Upper lobe of right lung (tissue), 1 donor: ENCODE data around the gene TULP1. TPM values are rescaled to one million over a fixed set of nuclear protein-coding genes. Genes with fewer than 3 reads are reported as not detected.

Source experiments
- ATAC-seq: fragments of 200-7000 bp; cut with Tn5 transposase; one replicate; pipeline ENCODE4 v1.9.1; 2020; ENCODE audit warnings: mild to moderate bottlenecking, moderate library complexity
- DNase-seq: peaks from one replicate; pipeline ENCODE4 v3.0.0-alpha.2; 2020
- H3K27ac ChIP-seq: fragments of 200-600 bp; one replicate; pipeline ENCODE4 v1.8.0; 2022
- H3K27me3 ChIP-seq: fragments of 200-600 bp; one replicate; pipeline ENCODE4 v1.8.0; 2022; ENCODE audit warnings: mild to moderate bottlenecking
- H3K36me3 ChIP-seq: fragments of 200-600 bp; one replicate; pipeline ENCODE4 v1.8.0; 2022
- H3K4me1 ChIP-seq: fragments of 200-600 bp; one replicate; pipeline ENCODE4 v1.8.0; 2022
- H3K4me3 ChIP-seq: fragments of 200-600 bp; one replicate; pipeline ENCODE4 v1.8.0; 2022; ENCODE audit warnings: mild to moderate bottlenecking
- H3K9me3 ChIP-seq: fragments of 200-600 bp; one replicate; pipeline ENCODE4 v1.8.0; 2022
- CTCF ChIP-seq: fragments of 200-600 bp; IDR thresholded peaks from one replicate; pipeline ENCODE4 v1.8.0; 2022; ENCODE audit warnings: antibody characterized with exemption
- intact Hi-C: fragments of 100-400 bp; cut with DNase I; formaldehyde crosslinking; loops from one replicate; pipeline ENCODE4 v1.11.0; 2022
- total RNA-seq: library from RNA; stranded (reverse); fragmentation: NEBNext Ultra II Directional; extraction: Animal tissue kit (Norgen Biotek cat#: 25700); gene quantifications from one replicate; pipeline ENCODE4 v1.2.1, GENCODE V29; 2021
- donor health status: DM: no; HTN: yes; CAD: no; lungs with severe emphysema.

The TULP1 gene
- total RNA-seq, 1 donor from 2014 or later, result not detected

- intact Hi-C loops, result no loop called here
- no peaks in the 10 kb centered on the region for H3K36me3 ChIP-seq
- H3K9me3 ChIP-seq, result no peaks in the 10 kb centered on the region
- H3K27me3 ChIP-seq, result peaks cover 4% of the 10 kb centered on the region
- H3K4me3 ChIP-seq, result peak overlapping the region; percentile 66
- peak overlapping the region; percentile 94 for H3K27ac ChIP-seq
- H3K4me1 ChIP-seq, result peaks cover 29% of the 10 kb centered on the region
- DNase-seq (no peak), ATAC-seq (no peak)
- TF ChIP-seq CTCF, result no peak
Observed at GRCh38 chr6:35498422-35499067, 14.2 kb downstream of the TULP1 start.

DNA sequence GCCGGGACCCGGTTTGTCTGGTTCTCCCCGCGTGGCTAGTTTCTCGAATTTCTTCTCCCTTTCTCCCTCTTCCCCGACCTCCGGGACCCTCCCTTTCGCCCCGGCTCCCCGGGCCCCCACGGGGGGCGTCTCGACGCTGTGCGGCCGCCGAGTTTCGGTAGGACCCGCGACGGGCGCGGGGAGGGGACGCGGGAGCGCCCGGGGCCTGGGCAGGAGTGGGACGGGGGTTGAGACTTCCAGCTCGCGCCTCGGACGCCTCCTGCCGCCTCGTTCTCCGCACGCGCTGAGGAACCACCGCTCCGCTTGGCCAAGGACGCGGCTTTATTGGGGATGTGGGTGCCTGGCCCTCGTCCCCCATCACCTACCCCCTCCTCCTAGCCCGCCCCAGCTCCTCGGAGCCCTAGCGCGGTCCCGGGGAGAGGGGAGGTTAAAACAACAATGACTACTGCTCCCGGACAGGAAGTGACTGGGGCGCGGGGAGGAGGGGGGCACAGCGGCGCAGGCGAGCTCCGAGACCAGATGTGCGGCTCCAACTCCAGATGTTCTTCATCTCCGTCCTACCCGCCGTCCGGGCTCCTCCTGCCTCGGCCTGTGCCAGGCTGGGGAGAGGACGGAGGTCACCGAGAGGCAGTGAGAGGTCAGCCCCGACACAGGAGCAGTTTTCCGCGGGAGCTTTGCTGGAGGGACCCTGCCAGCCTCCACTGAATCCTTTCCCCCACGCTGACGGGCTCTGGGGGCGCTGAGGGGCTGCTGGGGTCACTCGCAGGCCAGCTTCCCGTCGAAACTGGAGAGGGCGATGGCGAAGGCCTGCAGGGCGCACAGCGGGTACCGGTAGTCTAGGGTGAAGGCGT is 14.9 kb downstream of the TULP1 start:
- intact Hi-C loops, result no loop called here

DNA sequence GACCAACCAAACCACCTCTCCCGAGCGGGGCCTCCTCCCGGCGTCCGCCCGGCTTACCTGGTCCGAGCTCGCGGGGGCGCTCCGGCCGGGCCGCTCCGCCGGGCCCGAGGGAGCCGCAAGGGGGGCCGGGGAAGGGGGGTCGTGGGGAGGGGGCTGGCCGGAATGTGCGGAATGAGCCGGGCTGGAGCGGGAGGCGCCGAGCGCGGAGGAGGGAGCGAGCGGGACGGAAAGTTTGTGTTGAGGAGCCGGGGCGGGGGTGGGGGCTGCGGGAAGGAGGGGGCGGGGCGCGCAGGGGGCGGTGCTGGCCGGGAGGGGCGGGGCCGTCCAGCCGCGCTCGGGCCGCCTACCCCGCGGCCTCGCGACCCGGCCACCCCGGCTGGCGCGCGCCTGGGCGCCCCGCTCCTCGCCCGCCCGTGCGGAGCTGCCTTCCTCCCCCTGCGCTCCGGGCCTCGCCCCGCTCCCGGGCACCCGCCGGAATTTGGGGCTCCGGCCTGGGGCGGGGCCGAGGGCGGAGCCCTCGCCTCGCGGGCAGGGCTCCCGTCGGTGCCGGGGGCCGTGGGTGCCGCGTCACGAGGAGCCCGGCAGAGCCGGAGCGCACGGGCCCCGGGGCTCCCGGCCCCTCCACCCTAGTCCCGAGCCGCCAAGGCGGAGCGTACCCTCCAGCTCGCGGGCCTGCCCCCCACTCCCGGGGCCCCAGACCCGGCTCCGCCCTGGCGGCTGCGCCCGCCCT is 15.7 kb downstream of the TULP1 start, which contains the start of gene TEAD3:
Gene TEAD3 (minus strand): TSS at position 239 of the 730 bp plus-strand sequence.
- Histone ChIP-seq H3K4me3 (peak within 1 kb of the TSS; percentile 66), H3K36me3 (no peaks in the 10 kb centered on the region), H3K27ac (peak within 1 kb of the TSS; percentile 94), H3K4me1 (peaks cover 40% of the 10 kb centered on the region), H3K27me3 (peaks cover 4% of the 10 kb centered on the region), H3K9me3 (no peaks in the 10 kb centered on the region)
- peak; percentile 78 for ATAC-seq
- peak; percentile 90 for DNase-seq
- no peak for TF ChIP-seq CTCF
- intact Hi-C loops, result no loop called here

More for the DNA sequence above, 14.9 kb downstream of the TULP1 start:
- Histone ChIP-seq H3K4me3 (peak overlapping the region; percentile 66), H3K4me1 (peaks cover 32% of the 10 kb centered on the region), H3K27ac (peak overlapping the region; percentile 94), H3K27me3 (peaks cover 4% of the 10 kb centered on the region), H3K36me3 (no peaks in the 10 kb centered on the region), H3K9me3 (no peaks in the 10 kb centered on the region)
- ATAC-seq (peak; percentile 43), DNase-seq (peak; percentile 85)
- TF ChIP-seq CTCF, result no peak

DNA sequence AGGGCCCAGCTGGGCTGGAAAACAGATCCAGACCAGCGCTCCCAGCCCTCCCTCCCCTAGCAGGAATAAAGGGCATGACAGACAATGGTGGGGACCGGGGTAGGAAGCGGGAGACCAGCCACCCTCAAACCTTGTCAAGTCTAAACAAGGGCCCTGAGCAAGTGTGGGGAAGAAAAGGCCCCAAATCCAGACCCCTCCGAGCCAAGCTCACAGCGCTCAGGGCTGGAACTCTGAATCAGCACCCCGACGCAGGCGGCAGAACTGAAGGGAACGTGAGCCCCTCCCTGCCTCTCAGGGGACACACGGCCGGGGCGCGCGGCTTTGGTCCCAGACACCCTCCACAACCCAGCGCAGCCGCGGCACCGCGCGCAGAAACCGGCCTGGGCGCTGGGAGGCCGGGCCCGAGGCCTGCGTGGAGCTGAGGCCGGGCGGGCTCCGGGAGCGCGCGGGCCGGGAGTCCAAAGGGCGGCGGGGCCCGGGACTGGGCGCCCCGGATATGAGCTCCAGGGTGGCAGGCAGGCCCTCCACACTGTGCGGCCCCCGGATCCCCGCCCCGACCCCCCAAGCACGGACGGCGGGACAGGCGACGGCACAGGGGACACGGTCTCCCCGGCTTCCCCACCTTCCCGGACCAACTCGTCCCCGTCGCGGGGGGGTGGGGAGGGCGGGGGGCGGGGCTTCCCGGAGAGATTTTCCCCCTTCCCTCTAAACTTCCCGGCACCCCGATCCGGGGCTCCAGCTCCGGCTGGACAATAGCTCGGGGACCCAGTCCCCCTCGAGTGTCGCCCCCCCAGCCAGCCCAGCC is 16.5 kb downstream of the TULP1 start:
- Histone ChIP-seq H3K4me1 (peaks cover 48% of the 10 kb centered on the region), H3K36me3 (no peaks in the 10 kb centered on the region), H3K4me3 (peak overlapping the region; percentile 66), H3K9me3 (no peaks in the 10 kb centered on the region), H3K27ac (peak overlapping the region; percentile 82), H3K27me3 (peaks cover 4% of the 10 kb centered on the region)
- TF ChIP-seq CTCF, result no peak
- intact Hi-C loops, result no loop called here
- peak; percentile 45 for ATAC-seq
- DNase-seq, result peak; percentile 83
